Measurements from ENCODE around the gene DHCR7.
"Not testable (repeated sequence)": the region's sequence is repeated elsewhere in the genome, so short reads cannot be mapped to it uniquely, and the experiment has no call there.

- not testable (repeated sequence) for TF ChIP-seq CTCF (conservative IDR thresholded peaks at IDR 0.05; ENCODE audit: low read length); EZH2phosphoT487 (IDR thresholded peaks at IDR 0.05; ENCODE audit: borderline replicate concordance)
These were observed 25.9 kb downstream of the DHCR7 start for GRCh38 chr11:71422318-71422717.

Measured in Loucy (cell line).